ENCODE measurements around the gene ZNF804A. TPM values are rescaled to one million over a fixed set of nuclear protein-coding genes. Genes with fewer than 3 reads are reported as not detected.

Gene ZNF804A
- polyA plus RNA-seq, 3 donors, result 0.83 to 3.7 (median 1.8) TPM

GRCh38 chr2:184646177-184646576 lies 47.8 kb downstream of the ZNF804A start:
- no peak overlapping the region for H3K4me3 Mint-ChIP-seq
- Histone ChIP-seq H3K4me3 (replicated peaks in 1 of 3; ENCODE audit: low read depth in 2 of 3, low read length in 3 of 3) (no peak overlapping the region), H2AFZ (ENCODE audit: insufficient read depth, low read depth, low read length, poor library complexity, severe bottlenecking) (no peak overlapping the region), H3K27me3 (ENCODE audit: control insufficient read depth in 2 of 2, insufficient read depth in 2 of 2, low read length in 2 of 2) (no peaks in the 10 kb centered on the region), H3K4me1 (ENCODE audit: control insufficient read depth in 1 of 2, insufficient read depth in 2 of 2, low read length in 2 of 2) (no peaks in the 10 kb centered on the region), H3K9me3 (replicated peaks in 1 of 2; ENCODE audit: control insufficient read depth in 1 of 2, insufficient read depth in 1 of 2, low read length in 2 of 2) (peaks cover 7 to 10% of the 10 kb centered on the region in 2 donors), H3K27ac (ENCODE audit: low read depth in 1 of 2, low read length in 2 of 2) (no peak overlapping the region), H4K20me1 (ENCODE audit: insufficient read depth, low read length) (no peaks in the 10 kb centered on the region), H3K4me2 (replicated peaks; ENCODE audit: extremely low read depth, low read length, poor library complexity, severe bottlenecking) (no peak overlapping the region), H3K79me2 (ENCODE audit: insufficient read depth, low read length) (no peaks in the 10 kb centered on the region), H3K9ac (ENCODE audit: insufficient read depth, low read length, poor library complexity, severe bottlenecking) (no peak overlapping the region), H3K36me3 (replicated peaks in 1 of 2; ENCODE audit: control insufficient read depth in 1 of 2, insufficient read depth in 2 of 2, low read length in 2 of 2) (no peaks in the 10 kb centered on the region)
- no peak for DNase-seq
- H3K4me1 Mint-ChIP-seq, result peaks cover 5% of the 10 kb centered on the region
- intact Hi-C loops (cut with micrococcal nuclease), result no loop called here
- peaks cover 0 to 6% of the 10 kb centered on the region in 2 donors for H3K36me3 Mint-ChIP-seq
- peak overlapping the region in 1 of 7 donors; percentile 58 for H3K27ac Mint-ChIP-seq
- 89% methylated on average over 2 of the region's 2 CpGs for WGBS (ENCODE audit: insufficient coverage)
- TF ChIP-seq CTCF (IDR thresholded peaks at IDR 0.05), result no peak
- peaks cover 0 to 5% (median 0%) of the 10 kb centered on the region in 3 donors for H3K27me3 Mint-ChIP-seq (ENCODE audit: low read depth in 3 of 3)
- peaks cover 7 to 28% (median 20%) of the 10 kb centered on the region in 7 donors for H3K9me3 Mint-ChIP-seq

- no peaks in the 10 kb centered on the region for H4K20me1 ChIP-seq (ENCODE audit: insufficient read depth, low read length)
- H3K4me2 ChIP-seq (replicated peaks; ENCODE audit: extremely low read depth, low read length, poor library complexity, severe bottlenecking), result no peak overlapping the region
- intact Hi-C loops (cut with micrococcal nuclease), result no loop called here
- Mint-ChIP-seq H3K27ac (no peak overlapping the region), H3K27me3 (ENCODE audit: low read depth in 3 of 3) (peaks cover 0 to 5% (median 0%) of the 10 kb centered on the region in 3 donors), H3K9me3 (peaks cover 7 to 28% (median 20%) of the 10 kb centered on the region in 7 donors), H3K4me3 (no peak overlapping the region), H3K36me3 (peaks cover 0 to 6% of the 10 kb centered on the region in 2 donors), H3K4me1 (peaks cover 5% of the 10 kb centered on the region)
- no peak overlapping the region for H3K27ac ChIP-seq (ENCODE audit: low read depth in 1 of 2, low read length in 2 of 2)
- no peaks in the 10 kb centered on the region for H3K27me3 ChIP-seq (ENCODE audit: control insufficient read depth in 2 of 2, insufficient read depth in 2 of 2, low read length in 2 of 2)
- H2AFZ ChIP-seq (ENCODE audit: insufficient read depth, low read depth, low read length, poor library complexity, severe bottlenecking), result no peak overlapping the region
- peaks cover 7 to 10% of the 10 kb centered on the region in 2 donors for H3K9me3 ChIP-seq (replicated peaks in 1 of 2; ENCODE audit: control insufficient read depth in 1 of 2, insufficient read depth in 1 of 2, low read length in 2 of 2)
- no peaks in the 10 kb centered on the region for H3K4me1 ChIP-seq (ENCODE audit: control insufficient read depth in 1 of 2, insufficient read depth in 2 of 2, low read length in 2 of 2)
- no peak for DNase-seq
- TF ChIP-seq CTCF (IDR thresholded peaks at IDR 0.05), result no peak
- 100% methylated on average over 4 of the region's 4 CpGs for WGBS (ENCODE audit: insufficient coverage)
- H3K36me3 ChIP-seq (replicated peaks in 1 of 2; ENCODE audit: control insufficient read depth in 1 of 2, insufficient read depth in 2 of 2, low read length in 2 of 2), result no peaks in the 10 kb centered on the region
- H3K79me2 ChIP-seq (ENCODE audit: insufficient read depth, low read length), result no peaks in the 10 kb centered on the region
- no peak overlapping the region for H3K9ac ChIP-seq (ENCODE audit: insufficient read depth, low read length, poor library complexity, severe bottlenecking)
- no peak overlapping the region for H3K4me3 ChIP-seq (replicated peaks in 1 of 3; ENCODE audit: low read depth in 2 of 3, low read length in 3 of 3)
Observed at GRCh38 chr2:184646593-184646992, 48.3 kb downstream of the ZNF804A start.

All from CD14-positive monocyte (primary cell).